Raji (cell line): Measurements from ENCODE around the gene AATF.

Experiments used
- POLR2A ChIP-seq: IDR thresholded peaks from 2 replicates; pipeline ENCODE4 v1.6.1; 2011; ENCODE audit warnings: low read depth, low read length, control low read depth; ENCODE audit not compliant: insufficient read depth

Gene AATF

GRCh38 chr17:36980280-36980761 is 31.6 kb downstream of the AATF start:
- no peak for TF ChIP-seq POLR2A

- TF ChIP-seq POLR2A: no peak
Measured at GRCh38 chr17:36983618-36984017, 34.9 kb downstream of the AATF start.

GRCh38 chr17:36989173-36989572 is 40.4 kb downstream of the AATF start:
- no peak for TF ChIP-seq POLR2A

GRCh38 chr17:36992701-36993100 is 43.9 kb downstream of the AATF start:
- TF ChIP-seq POLR2A: no peak

- TF ChIP-seq POLR2A: no peak
Measured at GRCh38 chr17:36993227-36993626, 44.5 kb downstream of the AATF start.

GRCh38 chr17:36994438-36994837 is 45.7 kb downstream of the AATF start:
- TF ChIP-seq POLR2A: no peak

GRCh38 chr17:36999471-36999870 is 50.7 kb downstream of the AATF start:
- TF ChIP-seq POLR2A: no peak

- no peak for TF ChIP-seq POLR2A
Measured at GRCh38 chr17:37016780-37017179, 68.0 kb downstream of the AATF start.

- no peak for TF ChIP-seq POLR2A
Measured at GRCh38 chr17:37017404-37017803, 68.7 kb downstream of the AATF start.

- TF ChIP-seq POLR2A: no peak
Measured at GRCh38 chr17:37019117-37019740, 70.5 kb downstream of the AATF start.

- TF ChIP-seq POLR2A: no peak
Measured at GRCh38 chr17:37019741-37020129, 71.0 kb downstream of the AATF start.

GRCh38 chr17:37024181-37024637 is 75.5 kb downstream of the AATF start:
- TF ChIP-seq POLR2A: no peak

GRCh38 chr17:37025238-37025637 is 76.5 kb downstream of the AATF start:
- no peak for TF ChIP-seq POLR2A

- TF ChIP-seq POLR2A: no peak
Measured at GRCh38 chr17:37025847-37026530, 77.2 kb downstream of the AATF start.

GRCh38 chr17:37026531-37026869 is 77.7 kb downstream of the AATF start:
- TF ChIP-seq POLR2A: no peak

- TF ChIP-seq POLR2A: no peak
Measured at GRCh38 chr17:37028040-37028439, 79.3 kb downstream of the AATF start.
